Vagina (tissue), 2 donors: Measurements from ENCODE around the gene PPP2R5C.

ENCODE experiments used
- POLR2A ChIP-seq, 2 donors: fragments of 450-650 bp; IDR thresholded peaks; one replicate each; pipeline ENCODE4 v1.6.1; 2017; ENCODE audit warnings: antibody characterized with exemption in 2 of 2, mild to moderate bottlenecking in 2 of 2, moderate library complexity in 2 of 2
- TF ChIP-seq, protein P1 (sequence below), 3 experiments: fragments of 450-650 bp in 2 of 3; fragments of 200-600 bp in 1 of 3; sonication (generic) in 1 of 3; IDR thresholded peaks; one replicate each; pipeline ENCODE4 v1.5.1; 2017 to 2019; ENCODE audit warnings: antibody characterized with exemption in 3 of 3, mild to moderate bottlenecking in 2 of 3, moderate library complexity in 2 of 3

DNA sequence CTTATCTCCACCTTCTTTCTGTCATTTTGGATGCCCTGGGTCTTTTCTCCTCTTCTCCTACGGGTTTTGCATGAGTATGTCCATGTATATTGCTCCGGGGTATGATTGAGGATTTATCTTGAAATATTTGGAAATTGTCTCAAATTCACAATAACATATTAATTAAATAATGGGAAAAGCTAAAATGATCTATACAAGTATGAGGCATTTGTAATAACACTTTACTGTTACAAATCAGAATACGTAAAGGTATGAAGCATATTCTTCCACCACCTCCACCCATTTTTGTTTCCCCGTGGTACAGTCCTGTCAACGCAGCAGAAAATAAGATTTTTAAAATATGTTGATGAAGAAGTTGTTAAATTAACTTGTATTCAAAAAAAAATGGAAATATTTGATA is 91.3 kb downstream of the PPP2R5C start:
- TF ChIP-seq, protein P1, sequence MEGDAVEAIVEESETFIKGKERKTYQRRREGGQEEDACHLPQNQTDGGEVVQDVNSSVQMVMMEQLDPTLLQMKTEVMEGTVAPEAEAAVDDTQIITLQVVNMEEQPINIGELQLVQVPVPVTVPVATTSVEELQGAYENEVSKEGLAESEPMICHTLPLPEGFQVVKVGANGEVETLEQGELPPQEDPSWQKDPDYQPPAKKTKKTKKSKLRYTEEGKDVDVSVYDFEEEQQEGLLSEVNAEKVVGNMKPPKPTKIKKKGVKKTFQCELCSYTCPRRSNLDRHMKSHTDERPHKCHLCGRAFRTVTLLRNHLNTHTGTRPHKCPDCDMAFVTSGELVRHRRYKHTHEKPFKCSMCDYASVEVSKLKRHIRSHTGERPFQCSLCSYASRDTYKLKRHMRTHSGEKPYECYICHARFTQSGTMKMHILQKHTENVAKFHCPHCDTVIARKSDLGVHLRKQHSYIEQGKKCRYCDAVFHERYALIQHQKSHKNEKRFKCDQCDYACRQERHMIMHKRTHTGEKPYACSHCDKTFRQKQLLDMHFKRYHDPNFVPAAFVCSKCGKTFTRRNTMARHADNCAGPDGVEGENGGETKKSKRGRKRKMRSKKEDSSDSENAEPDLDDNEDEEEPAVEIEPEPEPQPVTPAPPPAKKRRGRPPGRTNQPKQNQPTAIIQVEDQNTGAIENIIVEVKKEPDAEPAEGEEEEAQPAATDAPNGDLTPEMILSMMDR (IDR thresholded peaks at IDR 0.05) = no peak
- no peak for TF ChIP-seq POLR2A (IDR thresholded peaks at IDR 0.05)
